GM11168 (cell line): ENCODE data around the gene NALF2.

ENCODE experiments used
- in situ Hi-C: fragments of 300-500 bp; cut with MboI; formaldehyde crosslinking; loops from one replicate; pipeline ENCODE4 v1.12.0; 2022; ENCODE audit warnings: low sequenced_read_pairs; ENCODE audit not compliant: unreplicated experiment

NALF2 gene

GRCh38 chrX:69524781-69525363 is 20.7 kb downstream of the NALF2 start:
- in situ Hi-C loops: no loop called here

GRCh38 chrX:69530306-69530705 is 26.2 kb downstream of the NALF2 start:
- in situ Hi-C loops: loop anchor here (10.0 kb wide), 1 partner anchor 494 kb away; no protein-coding TSS in a partner anchor

- in situ Hi-C loops: loop anchor here (10.0 kb wide), 1 partner anchor 494 kb away; no protein-coding TSS in a partner anchor
Observed at GRCh38 chrX:69531031-69531755, 27.1 kb downstream of the NALF2 start.

- in situ Hi-C loops: loop anchor here (10.0 kb wide), 1 partner anchor 489 kb away; no protein-coding TSS in a partner anchor
Observed at GRCh38 chrX:69535661-69536060, 31.5 kb downstream of the NALF2 start.

GRCh38 chrX:69538321-69538876 is 34.3 kb downstream of the NALF2 start:
- in situ Hi-C loops: loop anchor here (10.0 kb wide), 1 partner anchor 486 kb away; no protein-coding TSS in a partner anchor

GRCh38 chrX:69539437-69539836 is 35.3 kb downstream of the NALF2 start:
- in situ Hi-C loops: loop anchor here (10.0 kb wide), 1 partner anchor 485 kb away; no protein-coding TSS in a partner anchor

GRCh38 chrX:69541956-69542355 is 37.8 kb downstream of the NALF2 start:
- in situ Hi-C loops: no loop called here

GRCh38 chrX:69543572-69543971 is 39.4 kb downstream of the NALF2 start:
- in situ Hi-C loops: no loop called here

GRCh38 chrX:69546417-69546816 is 42.3 kb downstream of the NALF2 start:
- in situ Hi-C loops: no loop called here

- in situ Hi-C loops: no loop called here
Observed at GRCh38 chrX:69546978-69547377, 42.9 kb downstream of the NALF2 start.

GRCh38 chrX:69551421-69552009 is 47.4 kb downstream of the NALF2 start:
- in situ Hi-C loops: no loop called here

GRCh38 chrX:69552512-69552911 is 48.4 kb downstream of the NALF2 start:
- in situ Hi-C loops: no loop called here
